Panc1 (cell line): ENCODE measurements around the gene KBTBD12.

Experiments used
- CTCF ChIP-seq: fragments of 450-650 bp; IDR thresholded peaks from 2 replicates; pipeline ENCODE4 v1.5.1; 2017; ENCODE audit warnings: mild to moderate bottlenecking
- POLR2AphosphoS5 ChIP-seq: IDR thresholded peaks from 2 replicates; pipeline ENCODE4 v1.6.1; 2012; ENCODE audit warnings: mild to moderate bottlenecking, low read depth, low read length, moderate library complexity
- REST ChIP-seq, 2 experiments: IDR thresholded peaks; 2 replicates each; pipeline ENCODE4 v1.6.1; 2011 to 2012; ENCODE audit warnings: low read depth in 2 of 2, control low read depth in 1 of 2, low read length in 1 of 2, mild to moderate bottlenecking in 1 of 2, moderate library complexity in 1 of 2; ENCODE audit not compliant: insufficient read depth in 1 of 2
- SIN3A ChIP-seq: IDR thresholded peaks from 2 replicates; pipeline ENCODE4 v1.6.1; 2012; ENCODE audit warnings: low read depth, mild to moderate bottlenecking, low read length, moderate library complexity, borderline replicate concordance; ENCODE audit not compliant: insufficient read depth
- TCF7L2 ChIP-seq: IDR thresholded peaks from 2 replicates; pipeline ENCODE4 v1.6.1; 2011; ENCODE audit warnings: mild to moderate bottlenecking, low read depth, low read length, inconsistent platforms

- TF ChIP-seq CTCF = no peak
- no peak for TF ChIP-seq POLR2AphosphoS5
- TF ChIP-seq SIN3A = no peak
- no peak for TF ChIP-seq REST (IDR thresholded peaks at IDR 0.05; ENCODE audit: insufficient read depth in 1 of 2, low read depth in 2 of 2, low read length in 1 of 2)
- TF ChIP-seq TCF7L2 = no peak
Measured at GRCh38 chr3:127902486-127902885, 12.5 kb upstream of the KBTBD12 start.
